Left ventricle myocardium inferior (tissue), 1 donor: ENCODE results near the gene SH2D3C. TPM values are rescaled to one million over a fixed set of nuclear protein-coding genes. Genes with fewer than 3 reads are reported as not detected.
"Not testable (repeated sequence)": the region's sequence is repeated elsewhere in the genome, so short reads cannot be mapped to it uniquely, and the experiment has no call there.

Source experiments
- DNase-seq: peaks from one replicate; pipeline ENCODE4 v3.0.0-alpha.2; 2020
- H3K27ac ChIP-seq: fragments of 200-600 bp; replicated peaks from 2 replicates; pipeline ENCODE4 v1.8.0; 2021
- H3K27me3 ChIP-seq: fragments of 200-600 bp; 2 replicates; pipeline ENCODE4 v1.8.0; 2021; ENCODE audit warnings: low read depth
- H3K36me3 ChIP-seq: fragments of 200-600 bp; 2 replicates; pipeline ENCODE4 v1.8.0; 2021
- H3K4me1 ChIP-seq: fragments of 200-600 bp; 2 replicates; pipeline ENCODE4 v1.8.0; 2021
- H3K4me3 ChIP-seq: fragments of 200-600 bp; 2 replicates; pipeline ENCODE4 v1.8.0; 2021; ENCODE audit warnings: mild to moderate bottlenecking, moderate library complexity
- H3K9me3 ChIP-seq: fragments of 200-600 bp; replicated peaks from 2 replicates; pipeline ENCODE4 v1.8.0; 2021
- CTCF ChIP-seq: fragments of 200-600 bp; IDR thresholded peaks from 2 replicates; pipeline ENCODE4 v1.8.0; 2021; ENCODE audit warnings: antibody characterized with exemption, mild to moderate bottlenecking, borderline replicate concordance
- intact Hi-C: fragments of 100-400 bp; cut with micrococcal nuclease; formaldehyde crosslinking; loops from one replicate; pipeline ENCODE4 v1.11.0; 2022
- total RNA-seq: library from RNA; stranded (reverse); fragmentation: NEBNext Ultra II Directional; extraction: Animal tissue kit (Norgen Biotek cat#: 25700); gene quantifications from one replicate; pipeline ENCODE4 v1.2.1, GENCODE V29; 2021
- donor health status: DM: no; HTN: yes; CAD: no; lungs with severe emphysema.

The SH2D3C gene
- total RNA-seq, 1 donor from 2014 or later = 18.2 TPM

DNA sequence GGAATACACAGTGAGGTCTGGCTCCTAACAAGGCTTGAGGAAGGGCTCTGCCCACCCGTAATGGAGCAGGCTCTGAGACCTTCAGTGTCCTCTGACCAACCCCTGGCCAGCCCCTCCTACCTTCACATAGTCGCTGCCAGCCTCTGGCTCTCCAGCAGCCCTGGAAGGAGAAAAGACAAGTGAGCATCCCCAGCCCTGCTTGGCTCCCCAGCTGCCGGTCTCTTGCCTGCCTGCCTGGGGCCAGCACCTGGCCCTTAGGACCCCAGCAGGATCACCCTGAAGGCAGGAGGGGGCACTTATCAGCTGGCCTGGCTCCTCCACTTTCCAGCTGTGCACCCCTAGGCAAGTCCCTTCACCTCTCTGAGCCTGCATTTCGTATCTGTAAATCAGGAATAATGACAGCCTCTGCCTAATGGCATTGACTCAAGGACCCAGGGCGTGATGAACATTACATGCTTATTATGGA, 16.9 kb downstream of the SH2D3C start:
- no peak for DNase-seq
- intact Hi-C loops = no loop called here
- H3K9me3 ChIP-seq = no peaks in the 10 kb centered on the region
- H3K27me3 ChIP-seq = peaks cover 36% of the 10 kb centered on the region
- peak overlapping the region; percentile 93 for H3K27ac ChIP-seq
- peaks cover 91% of the 10 kb centered on the region for H3K4me1 ChIP-seq
- TF ChIP-seq CTCF = no peak
- H3K4me3 ChIP-seq = peak overlapping the region; percentile 65
- H3K36me3 ChIP-seq = no peaks in the 10 kb centered on the region

- Histone ChIP-seq H3K36me3 (no peaks in the 10 kb centered on the region), H3K27me3 (peaks cover 41% of the 10 kb centered on the region), H3K4me3 (peak overlapping the region; percentile 65), H3K27ac (peak overlapping the region; percentile 93), H3K9me3 (no peaks in the 10 kb centered on the region), H3K4me1 (peaks cover 91% of the 10 kb centered on the region)
- TF ChIP-seq CTCF = no peak
- intact Hi-C loops = no loop called here
- DNase-seq = no peak
These were observed 17.4 kb downstream of the SH2D3C start for GRCh38 chr9:127761061-127761460.

GRCh38 chr9:127758843-127759242, 19.6 kb downstream of the SH2D3C start:
- Histone ChIP-seq H3K9me3 (no peaks in the 10 kb centered on the region), H3K27me3 (peaks cover 63% of the 10 kb centered on the region), H3K4me3 (peak overlapping the region; percentile 65), H3K27ac (peak overlapping the region; percentile 93), H3K36me3 (no peaks in the 10 kb centered on the region), H3K4me1 (peaks cover 91% of the 10 kb centered on the region)
- no peak for TF ChIP-seq CTCF
- intact Hi-C loops = no loop called here
- DNase-seq = no peak

- Histone ChIP-seq H3K27ac (peak overlapping the region; percentile 93), H3K4me1 (peaks cover 93% of the 10 kb centered on the region), H3K4me3 (peak overlapping the region; percentile 59), H3K27me3 (peaks cover 66% of the 10 kb centered on the region)
- H3K36me3 ChIP-seq, intact Hi-C loops, H3K9me3 ChIP-seq, DNase-seq: not testable (repeated sequence)
These were observed 21.7 kb downstream of the SH2D3C start for GRCh38 chr9:127756776-127757175.

DNA sequence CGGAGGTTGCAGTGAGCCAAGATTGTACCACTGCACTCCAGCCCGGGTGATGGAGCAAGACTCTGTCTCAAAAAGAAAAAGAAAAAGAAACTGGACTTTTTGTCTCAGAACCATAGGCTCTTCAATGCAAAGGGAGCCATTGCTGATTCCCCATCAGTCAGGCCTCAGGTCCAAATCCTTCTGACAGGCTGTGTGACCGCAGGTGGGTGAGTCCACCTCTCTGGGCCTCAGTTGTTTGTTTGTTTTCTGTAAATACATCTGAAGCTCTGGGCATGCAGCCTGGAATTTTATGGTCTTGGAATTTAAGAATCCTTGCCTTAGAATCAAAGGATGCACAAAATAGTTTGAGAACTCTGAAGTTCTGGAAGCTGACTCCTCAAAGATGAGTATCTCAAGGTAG, 22.2 kb downstream of the SH2D3C start:
- peak overlapping the region; percentile 93 for H3K27ac ChIP-seq
- H3K27me3 ChIP-seq = peaks cover 60% of the 10 kb centered on the region
- H3K9me3 ChIP-seq = no peaks in the 10 kb centered on the region
- H3K36me3 ChIP-seq = no peaks in the 10 kb centered on the region
- intact Hi-C loops = no loop called here
- peak overlapping the region; percentile 59 for H3K4me3 ChIP-seq
- no peak for DNase-seq
- TF ChIP-seq CTCF = no peak
- peaks cover 93% of the 10 kb centered on the region for H3K4me1 ChIP-seq

DNA sequence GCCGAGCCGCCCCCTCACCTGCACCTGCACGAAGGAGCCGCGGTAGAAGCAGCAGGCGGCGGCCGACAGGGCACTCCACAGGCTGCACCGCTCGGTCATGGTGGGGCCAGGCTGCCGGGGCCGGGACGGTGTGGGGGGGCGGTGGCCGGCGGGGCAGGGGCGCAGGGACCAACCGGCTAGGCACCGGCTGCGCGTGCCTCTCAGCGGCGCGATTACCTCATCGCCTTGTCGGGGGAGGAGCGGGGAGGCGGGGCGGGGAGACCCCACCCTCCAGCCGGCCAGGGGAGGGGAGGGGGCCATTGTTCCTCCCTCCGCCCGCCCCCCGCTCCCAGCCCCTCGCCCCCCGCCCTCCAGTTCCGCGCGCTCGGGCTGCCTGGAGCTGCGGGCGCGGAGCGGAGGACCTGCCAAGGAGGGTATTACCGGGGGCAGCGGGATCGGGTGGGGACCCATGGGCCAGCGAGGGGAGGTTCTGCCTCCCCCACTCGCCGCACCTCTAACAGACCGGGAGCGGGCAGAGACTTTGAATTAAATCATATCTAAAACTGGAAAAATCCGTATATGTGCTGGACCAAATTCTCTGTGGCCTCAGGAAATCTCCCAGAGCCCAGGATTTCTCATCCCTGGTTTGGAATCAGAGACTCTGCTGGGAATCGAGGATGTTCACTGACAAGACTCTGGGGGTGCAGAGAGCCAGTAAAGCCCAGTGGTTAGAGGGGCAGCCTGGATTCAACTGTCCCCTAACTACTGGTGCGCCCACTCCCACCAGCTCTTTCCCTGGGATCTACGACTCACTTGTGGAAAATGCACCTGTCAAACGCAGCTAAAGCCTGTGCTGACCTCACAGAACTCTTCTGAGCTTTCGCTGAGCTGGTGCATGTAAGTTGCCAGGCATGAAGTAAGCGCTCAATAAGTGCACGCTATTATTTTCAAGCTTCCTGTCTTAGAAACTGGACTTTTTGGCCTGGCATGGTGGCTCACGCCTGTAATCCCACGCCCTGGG, 23.1 kb downstream of the SH2D3C start:
- peak overlapping the region; percentile 59 for H3K4me3 ChIP-seq
- peak overlapping the region; percentile 93 for H3K27ac ChIP-seq
- H3K9me3 ChIP-seq = no peaks in the 10 kb centered on the region
- H3K36me3 ChIP-seq = peaks cover 8% of the 10 kb centered on the region
- no peak for DNase-seq
- peaks cover 86% of the 10 kb centered on the region for H3K4me1 ChIP-seq
- peaks cover 60% of the 10 kb centered on the region for H3K27me3 ChIP-seq
- no peak for TF ChIP-seq CTCF
- intact Hi-C loops = no loop called here
